ENCODE results near the gene CRYBA4. TPM values are rescaled to one million over a fixed set of nuclear protein-coding genes. Genes with fewer than 3 reads are reported as not detected.

Gene CRYBA4
- total RNA-seq (not detected), polyA plus RNA-seq (ENCODE audit: insufficient read depth in 1 of 8, insufficient read length in 8 of 8, low replicate concordance in 1 of 8) (not detected)
- long read RNA-seq, donor 1: 0 reads
- long read RNA-seq, donor 2: 0 reads
- long read RNA-seq, donor 3: 0 reads
- long read RNA-seq, donor 4: 0 reads
- long read RNA-seq, donor 5: 0 reads
- long read RNA-seq, donor 6: 0 reads
- long read RNA-seq, donor 7: 0 reads
- long read RNA-seq, donor 8: 0 reads
- long read RNA-seq, donor 9: 0 reads
- long read RNA-seq, donor 10: 0 reads
- long read RNA-seq, donor 11: 0 reads

DNA sequence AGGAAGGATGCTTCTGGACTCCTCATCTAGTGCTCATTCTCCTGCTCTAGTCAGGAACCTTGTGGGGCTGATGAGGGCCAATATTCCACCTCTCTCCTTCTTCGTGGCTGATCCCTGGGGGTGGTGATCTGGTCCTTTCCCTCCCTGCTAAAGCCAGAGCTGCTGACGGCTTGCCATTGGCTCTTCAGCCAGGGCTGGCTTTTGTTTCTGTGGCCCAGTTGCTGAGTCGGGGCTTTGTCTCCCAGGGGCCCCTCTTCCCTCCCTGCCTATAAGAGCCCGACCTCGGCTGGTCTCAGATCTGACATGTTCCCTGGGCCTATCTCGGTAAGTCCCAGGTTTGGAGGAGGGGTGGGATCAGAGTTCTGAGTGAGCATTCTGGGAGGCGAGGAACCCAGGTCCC lies at the start of gene CRYBA4:
Gene CRYBA4, plus strand, starts transcription at position 301 of the 400 bp plus-strand sequence. CDS start 634 bp downstream, outside the sequence.
- 50% methylated on average over 2 of the region's 7 CpGs for WGBS (ENCODE audit: insufficient coverage)
- H3K36me3 ChIP-seq (ENCODE audit: control insufficient read depth, insufficient read depth, low read length): no peaks in the 10 kb centered on the region
- H3K4me3 ChIP-seq (ENCODE audit: low read length): no peak within 1 kb of the TSS
- H3K27me3 ChIP-seq (ENCODE audit: control insufficient read depth, insufficient read depth, low read length): no peaks in the 10 kb centered on the region
- H3K27ac ChIP-seq (ENCODE audit: low read length): no peak within 1 kb of the TSS
- no peaks in the 10 kb centered on the region for H3K9me3 ChIP-seq (replicated peaks; ENCODE audit: control insufficient read depth, low read depth, low read length)
- no peak for DNase-seq
- peaks cover 17% of the 10 kb centered on the region for H3K4me1 ChIP-seq (ENCODE audit: control insufficient read depth, insufficient read depth, low read length)

DNA sequence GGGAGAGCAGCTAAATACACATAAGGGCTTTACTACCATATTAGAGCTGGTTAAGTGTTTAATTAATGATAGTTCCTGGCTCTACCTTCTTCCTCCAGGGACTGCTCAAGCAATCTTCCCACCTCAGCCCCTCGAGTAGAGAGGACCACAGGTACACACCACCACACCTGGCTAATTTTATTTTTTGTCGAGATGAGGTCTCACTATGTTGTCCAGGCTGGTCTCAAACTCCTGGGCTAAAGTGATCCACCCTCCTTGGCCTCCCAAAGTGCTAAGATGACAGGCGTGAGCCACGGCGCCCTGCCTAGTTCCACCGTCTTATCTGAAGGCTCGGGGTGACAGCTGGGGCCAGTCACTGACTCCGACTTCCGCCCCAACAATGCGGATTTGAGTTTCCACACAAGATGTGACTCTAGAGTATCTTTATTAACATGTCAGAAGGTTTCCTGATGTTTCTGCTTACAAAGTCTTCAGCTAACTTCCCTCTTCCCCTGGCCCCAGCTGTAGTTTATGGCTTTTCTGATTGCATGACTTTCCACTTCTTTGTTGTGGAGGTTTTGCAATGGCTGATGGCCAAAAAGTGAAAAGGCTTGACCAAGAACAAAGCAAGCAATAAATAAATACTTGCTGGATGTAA lies 48.6 kb upstream of the CRYBA4 start:
- 48% methylated on average over 7 of the region's 10 CpGs for WGBS (ENCODE audit: insufficient coverage)
- Histone ChIP-seq H3K27me3 (ENCODE audit: control insufficient read depth, insufficient read depth, low read length) (no peaks in the 10 kb centered on the region), H3K4me1 (ENCODE audit: control insufficient read depth, insufficient read depth, low read length) (peaks cover 5% of the 10 kb centered on the region), H3K4me3 (ENCODE audit: low read length) (no peak overlapping the region), H3K36me3 (ENCODE audit: control insufficient read depth, insufficient read depth, low read length) (no peaks in the 10 kb centered on the region), H3K27ac (ENCODE audit: low read length) (no peak overlapping the region), H3K9me3 (replicated peaks; ENCODE audit: control insufficient read depth, low read depth, low read length) (no peaks in the 10 kb centered on the region)
- DNase-seq: peak; percentile 80

DNA sequence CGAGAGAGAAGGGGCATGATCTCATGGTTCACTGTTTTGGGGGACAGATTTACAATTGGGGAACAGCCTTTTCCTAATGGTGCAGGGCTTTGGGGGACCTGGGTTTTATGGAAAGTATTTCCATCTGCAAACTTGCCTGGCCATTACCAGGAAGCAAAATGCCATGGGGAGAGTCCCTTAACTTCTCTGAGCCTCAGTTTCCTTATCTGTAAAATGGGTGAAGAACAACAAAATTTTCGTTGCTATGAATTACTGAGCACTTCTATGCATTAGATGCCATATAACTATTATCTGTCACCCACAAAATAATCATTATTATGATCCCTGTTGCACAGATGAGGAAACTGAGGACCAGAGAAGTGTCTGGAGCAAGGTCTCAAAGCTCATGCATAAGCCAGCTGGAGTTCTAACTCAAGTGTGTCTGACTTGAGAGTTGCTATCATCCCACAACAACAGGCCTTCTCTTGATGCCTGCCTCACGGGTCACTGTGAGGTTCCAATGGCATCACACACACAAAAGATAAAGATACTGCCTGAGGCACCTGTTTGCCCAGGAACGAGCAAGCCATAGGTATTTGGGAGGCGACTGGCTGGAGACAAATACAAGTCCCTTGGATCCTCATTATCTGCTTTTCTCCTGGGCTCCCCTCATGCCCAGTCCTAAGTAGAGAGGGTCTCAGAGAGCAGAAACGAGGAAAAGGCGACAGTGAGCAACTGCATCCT lies 47.6 kb upstream of the CRYBA4 start:
- H3K4me1 ChIP-seq (ENCODE audit: control insufficient read depth, insufficient read depth, low read length): peaks cover 5% of the 10 kb centered on the region
- H3K27me3 ChIP-seq (ENCODE audit: control insufficient read depth, insufficient read depth, low read length): no peaks in the 10 kb centered on the region
- 86% methylated on average over 1 of the region's 7 CpGs for WGBS (ENCODE audit: insufficient coverage)
- no peaks in the 10 kb centered on the region for H3K9me3 ChIP-seq (replicated peaks; ENCODE audit: control insufficient read depth, low read depth, low read length)
- H3K4me3 ChIP-seq (ENCODE audit: low read length): no peak overlapping the region
- no peak for DNase-seq
- peak overlapping the region; percentile 37 for H3K27ac ChIP-seq (ENCODE audit: low read length)
- H3K36me3 ChIP-seq (ENCODE audit: control insufficient read depth, insufficient read depth, low read length): no peaks in the 10 kb centered on the region

DNA sequence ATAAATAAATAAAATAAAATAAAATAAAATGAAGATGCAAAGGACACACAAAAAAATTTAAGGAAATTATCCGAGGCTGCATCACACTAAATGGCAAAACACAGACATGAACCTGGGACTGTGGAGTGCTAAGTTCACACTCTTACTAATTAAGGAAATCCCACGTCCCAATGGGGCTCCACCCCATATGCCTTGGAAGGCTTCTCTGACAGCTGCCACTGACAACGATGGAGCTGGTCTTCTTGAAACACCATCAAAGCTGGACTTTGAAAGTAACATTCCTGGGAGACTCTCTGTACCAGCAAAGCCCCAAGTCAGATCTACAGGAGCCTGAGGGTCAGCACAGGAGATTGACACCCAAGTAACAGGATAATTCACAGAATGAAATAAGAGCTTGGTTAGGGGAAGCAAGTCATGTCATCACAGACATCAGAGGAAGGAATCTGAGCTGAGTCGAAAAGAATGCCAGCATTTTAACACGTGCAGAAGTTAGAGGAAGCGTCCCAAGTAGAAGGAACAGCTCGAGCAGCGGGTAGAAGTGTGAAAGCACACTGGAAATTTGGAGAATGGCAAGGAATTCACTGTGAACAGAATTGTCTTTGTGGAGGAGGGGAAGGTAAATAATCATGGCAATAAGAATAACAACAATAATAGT lies 45.6 kb upstream of the CRYBA4 start:
- no peak overlapping the region for H3K27ac ChIP-seq (ENCODE audit: low read length)
- no peaks in the 10 kb centered on the region for H3K9me3 ChIP-seq (replicated peaks; ENCODE audit: control insufficient read depth, low read depth, low read length)
- H3K4me3 ChIP-seq (ENCODE audit: low read length): no peak overlapping the region
- no peaks in the 10 kb centered on the region for H3K36me3 ChIP-seq (ENCODE audit: control insufficient read depth, insufficient read depth, low read length)
- peak; percentile 59 for DNase-seq
- no peaks in the 10 kb centered on the region for H3K27me3 ChIP-seq (ENCODE audit: control insufficient read depth, insufficient read depth, low read length)
- WGBS (ENCODE audit: insufficient coverage): 31% methylated on average over 7 of the region's 8 CpGs
- H3K4me1 ChIP-seq (ENCODE audit: control insufficient read depth, insufficient read depth, low read length): peaks cover 5% of the 10 kb centered on the region

DNA sequence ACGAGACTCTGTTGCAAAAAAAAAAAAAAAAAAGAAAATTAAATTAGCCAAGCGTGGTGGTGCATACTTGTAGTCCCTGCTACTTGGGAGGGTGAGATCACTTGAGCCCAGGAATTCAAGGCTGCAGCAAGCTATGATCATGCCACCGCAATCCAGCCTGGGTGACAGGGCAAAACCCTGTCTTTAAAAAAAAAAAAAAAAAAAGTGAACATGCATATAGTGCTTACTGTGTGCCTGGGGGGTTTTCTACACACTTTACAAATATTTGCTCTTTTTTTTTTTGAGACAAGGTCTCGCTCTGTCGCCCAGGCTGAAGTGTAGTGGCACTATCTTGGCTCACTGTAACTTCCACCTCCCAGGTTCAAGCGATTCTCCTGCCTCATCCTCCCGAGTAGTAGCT lies 44.7 kb upstream of the CRYBA4 start:
- H3K4me1 ChIP-seq (ENCODE audit: control insufficient read depth, insufficient read depth, low read length): peaks cover 5% of the 10 kb centered on the region

DNA sequence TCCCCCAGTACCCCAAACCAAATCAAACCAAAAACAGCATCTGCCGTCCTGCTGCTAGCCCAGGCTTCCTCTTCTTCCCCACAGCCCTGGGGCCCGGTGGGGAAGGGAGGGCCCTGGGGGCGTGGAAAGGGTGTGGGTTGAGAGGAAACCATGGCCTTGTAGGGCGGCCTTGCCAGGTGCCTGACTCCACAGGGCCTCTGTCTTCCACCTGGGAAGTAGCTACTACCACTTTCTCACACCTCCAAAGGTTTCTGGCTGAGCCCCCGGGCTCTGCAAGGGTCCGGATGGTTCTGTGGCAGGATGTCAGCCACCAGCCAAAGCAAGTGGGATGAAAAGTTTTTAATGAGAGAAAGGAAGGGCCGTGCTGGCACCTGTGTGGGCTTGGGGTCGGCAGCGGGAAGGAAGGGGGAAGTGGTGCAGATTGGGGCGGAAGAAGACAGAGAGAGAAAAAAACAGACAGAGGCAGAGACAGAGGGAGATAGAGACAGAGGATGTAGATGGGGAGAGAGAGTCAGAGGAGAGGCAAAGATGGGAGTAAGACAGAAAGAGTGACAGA lies 42.4 kb upstream of the CRYBA4 start:
- Histone ChIP-seq H3K27ac (ENCODE audit: low read length) (no peak overlapping the region), H3K4me3 (ENCODE audit: low read length) (no peak overlapping the region), H3K27me3 (ENCODE audit: control insufficient read depth, insufficient read depth, low read length) (no peaks in the 10 kb centered on the region), H3K9me3 (replicated peaks; ENCODE audit: control insufficient read depth, low read depth, low read length) (no peaks in the 10 kb centered on the region), H3K36me3 (ENCODE audit: control insufficient read depth, insufficient read depth, low read length) (peaks cover 3% of the 10 kb centered on the region), H3K4me1 (ENCODE audit: control insufficient read depth, insufficient read depth, low read length) (peaks cover 5% of the 10 kb centered on the region)
- no peak for DNase-seq
- 33% methylated on average over 6 of the region's 10 CpGs for WGBS (ENCODE audit: insufficient coverage)

More for the DNA sequence above, 44.7 kb upstream of the CRYBA4 start:
- H3K9me3 ChIP-seq (replicated peaks; ENCODE audit: control insufficient read depth, low read depth, low read length): no peaks in the 10 kb centered on the region
- 97% methylated on average over 6 of the region's 7 CpGs for WGBS (ENCODE audit: insufficient coverage)
- DNase-seq: no peak
- H3K27me3 ChIP-seq (ENCODE audit: control insufficient read depth, insufficient read depth, low read length): no peaks in the 10 kb centered on the region
- H3K36me3 ChIP-seq (ENCODE audit: control insufficient read depth, insufficient read depth, low read length): no peaks in the 10 kb centered on the region
- H3K27ac ChIP-seq (ENCODE audit: low read length): no peak overlapping the region
- no peak overlapping the region for H3K4me3 ChIP-seq (ENCODE audit: low read length)

DNA sequence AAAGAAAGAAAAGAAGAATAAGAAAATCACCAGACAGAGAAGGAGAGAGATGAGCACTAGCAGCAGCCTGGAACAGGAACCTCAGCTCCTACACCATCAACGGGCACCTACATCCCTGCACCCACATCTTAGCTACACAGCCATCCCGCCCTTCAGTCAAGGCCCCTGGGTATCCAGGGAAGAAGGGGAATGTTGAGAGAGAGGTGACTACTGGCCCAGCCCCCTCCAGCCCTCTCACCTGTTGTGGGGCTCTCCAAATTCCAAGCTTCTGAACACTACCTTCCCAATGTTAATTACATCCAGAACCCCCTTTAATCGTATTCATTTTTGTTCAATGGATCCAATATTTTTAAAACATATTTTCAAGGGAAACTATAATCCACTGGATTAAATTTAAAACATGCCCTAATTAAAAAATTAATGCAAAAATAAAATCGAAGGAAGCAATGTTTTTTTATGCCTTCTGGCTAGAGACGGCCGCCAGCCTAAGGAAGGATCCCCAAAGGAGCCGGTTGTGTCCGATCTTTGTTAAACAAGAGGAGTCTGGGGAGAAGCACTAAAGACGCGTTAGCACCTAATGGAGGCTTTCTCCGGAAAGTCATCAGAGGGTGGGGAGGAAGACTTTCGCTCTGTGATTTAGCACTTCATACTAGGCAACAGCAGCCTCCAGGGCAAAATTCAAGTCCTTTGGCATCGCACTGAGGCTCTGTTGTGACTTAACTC lies 41.4 kb upstream of the CRYBA4 start:
- no peak overlapping the region for H3K27ac ChIP-seq (ENCODE audit: low read length)
- H3K36me3 ChIP-seq (ENCODE audit: control insufficient read depth, insufficient read depth, low read length): peaks cover 3% of the 10 kb centered on the region
- no peak for DNase-seq
- H3K27me3 ChIP-seq (ENCODE audit: control insufficient read depth, insufficient read depth, low read length): no peaks in the 10 kb centered on the region
- no peak overlapping the region for H3K4me3 ChIP-seq (ENCODE audit: low read length)
- H3K4me1 ChIP-seq (ENCODE audit: control insufficient read depth, insufficient read depth, low read length): peaks cover 5% of the 10 kb centered on the region
- no peaks in the 10 kb centered on the region for H3K9me3 ChIP-seq (replicated peaks; ENCODE audit: control insufficient read depth, low read depth, low read length)
- 24% methylated on average over 6 of the region's 13 CpGs for WGBS (ENCODE audit: insufficient coverage)

DNA sequence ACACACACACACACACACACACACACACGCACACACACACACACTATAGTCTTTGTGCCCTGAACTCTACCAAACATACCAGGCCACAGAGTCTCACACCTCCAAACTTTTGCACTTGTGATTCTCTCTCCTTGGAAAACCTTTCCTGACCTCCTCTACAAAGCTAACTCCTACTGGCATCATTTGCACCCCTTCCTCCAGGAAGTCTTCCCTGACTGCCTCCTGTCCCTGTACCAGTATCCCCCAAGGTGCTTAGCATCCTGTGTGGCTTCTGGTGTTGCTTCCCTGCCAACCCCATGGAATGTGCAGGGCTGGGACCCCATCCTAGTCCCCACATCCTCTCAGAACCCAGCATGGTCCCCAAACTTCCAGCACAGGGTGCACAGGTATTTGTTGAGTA lies 40.7 kb upstream of the CRYBA4 start:
- 11% methylated on average over 1 of the region's 1 CpG for WGBS (ENCODE audit: insufficient coverage)
- peaks cover 3% of the 10 kb centered on the region for H3K36me3 ChIP-seq (ENCODE audit: control insufficient read depth, insufficient read depth, low read length)
- peaks cover 4% of the 10 kb centered on the region for H3K4me1 ChIP-seq (ENCODE audit: control insufficient read depth, insufficient read depth, low read length)
- no peak overlapping the region for H3K4me3 ChIP-seq (ENCODE audit: low read length)
- no peak overlapping the region for H3K27ac ChIP-seq (ENCODE audit: low read length)
- H3K27me3 ChIP-seq (ENCODE audit: control insufficient read depth, insufficient read depth, low read length): no peaks in the 10 kb centered on the region
- no peaks in the 10 kb centered on the region for H3K9me3 ChIP-seq (replicated peaks; ENCODE audit: control insufficient read depth, low read depth, low read length)
- no peak for DNase-seq

DNA sequence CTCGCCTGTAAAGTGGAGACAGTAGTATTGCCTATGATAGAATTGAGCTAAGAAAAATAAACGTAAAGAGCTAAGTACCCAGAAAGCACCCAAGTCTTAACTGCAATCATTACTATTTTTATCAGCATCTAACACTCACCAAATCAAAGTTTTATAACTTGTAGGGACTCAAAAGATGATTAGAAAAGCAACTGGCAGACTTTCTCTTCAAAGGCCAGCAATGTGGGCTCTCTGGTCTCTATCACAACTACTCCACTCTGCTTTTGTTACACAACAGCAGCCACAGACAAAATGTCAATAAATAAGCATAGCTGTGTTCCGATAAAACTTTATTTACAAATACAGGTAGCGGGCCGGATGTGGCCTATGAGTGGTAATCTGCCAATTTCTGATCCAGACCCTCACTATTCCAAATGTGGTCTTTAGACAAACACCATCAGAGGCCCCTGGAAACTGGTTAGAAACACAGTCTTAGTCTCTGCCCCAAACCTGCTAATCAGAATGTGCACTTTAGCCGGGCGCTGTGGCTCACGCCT lies 40.1 kb upstream of the CRYBA4 start:
- 95% methylated on average over 6 of the region's 8 CpGs for WGBS (ENCODE audit: insufficient coverage)
- no peaks in the 10 kb centered on the region for H3K9me3 ChIP-seq (replicated peaks; ENCODE audit: control insufficient read depth, low read depth, low read length)
- peaks cover 3% of the 10 kb centered on the region for H3K4me1 ChIP-seq (ENCODE audit: control insufficient read depth, insufficient read depth, low read length)
- peaks cover 3% of the 10 kb centered on the region for H3K36me3 ChIP-seq (ENCODE audit: control insufficient read depth, insufficient read depth, low read length)
- DNase-seq: no peak
- H3K4me3 ChIP-seq (ENCODE audit: low read length): no peak overlapping the region
- H3K27me3 ChIP-seq (ENCODE audit: control insufficient read depth, insufficient read depth, low read length): no peaks in the 10 kb centered on the region
- H3K27ac ChIP-seq (ENCODE audit: low read length): no peak overlapping the region
